WTC11 (cell line): Measurements from ENCODE around the gene HBEGF. TPM values are rescaled to one million over a fixed set of nuclear protein-coding genes. Genes with fewer than 3 reads are reported as not detected.
"Not testable (repeated sequence)": the region's sequence is repeated elsewhere in the genome, so short reads cannot be mapped to it uniquely, and the experiment has no call there.

Source experiments
- ATAC-seq: fragments of 200-7000 bp; cut with Tn5 transposase; 2 replicates; pipeline ENCODE4 v1.10.0; 2021; ENCODE audit warnings: mild to moderate bottlenecking, moderate library complexity
- CTCF ChIA-PET: fragments of 300-600 bp; sonication (Branson Sonifier 250); formaldehyde crosslinking; loops from one replicate; lab custom pipeline; 2021; ENCODE audit warnings: antibody characterized with exemption; lab: Charles Lee
- POLR2A ChIA-PET: fragments of 350-600 bp; sonication (Branson Sonifier 250); formaldehyde crosslinking; loops from one replicate; lab custom pipeline; 2021; ENCODE audit warnings: antibody characterized with exemption; lab: Charles Lee
- DNase-seq: peaks from one replicate; pipeline ENCODE4 v3.0.0; 2021; ENCODE audit warnings: low spot score
- H3K27ac Mint-ChIP-seq: 2 replicates; pipeline ENCODE4 v1.8.0; 2021; ENCODE audit warnings: mixed read lengths
- H3K27me3 Mint-ChIP-seq: 2 replicates; pipeline ENCODE4 v1.8.0; 2021; ENCODE audit warnings: low read depth, mild to moderate bottlenecking, moderate library complexity, mixed read lengths
- H3K36me3 Mint-ChIP-seq: 2 replicates; pipeline ENCODE4 v1.8.0; 2021; ENCODE audit warnings: mixed read lengths
- H3K4me1 Mint-ChIP-seq: 2 replicates; pipeline ENCODE4 v1.8.0; 2022; ENCODE audit warnings: mixed read lengths
- H3K4me3 Mint-ChIP-seq: 2 replicates; pipeline ENCODE4 v1.8.0; 2021; ENCODE audit warnings: mild to moderate bottlenecking, moderate library complexity, mixed read lengths
- H3K9me3 Mint-ChIP-seq: 2 replicates; pipeline ENCODE4 v1.8.0; 2021; ENCODE audit warnings: mixed read lengths
- FOXK1 ChIP-seq: sonication (generic); formaldehyde crosslinking; IDR thresholded peaks from 2 replicates; pipeline ENCODE4 v1.8.0; 2022; ENCODE audit warnings: mild to moderate bottlenecking, moderate library complexity, missing genetic modification reagents
- IRF2 ChIP-seq: sonication (generic); formaldehyde crosslinking; IDR thresholded peaks from 2 replicates; pipeline ENCODE4 v1.8.0; 2022; ENCODE audit warnings: low read depth, missing genetic modification reagents, borderline replicate concordance
- KAT7 ChIP-seq: sonication (generic); formaldehyde crosslinking; IDR thresholded peaks from 2 replicates; pipeline ENCODE4 v1.8.1; 2023; ENCODE audit warnings: missing genetic modification reagents, mild to moderate bottlenecking, borderline replicate concordance
- MXD4 ChIP-seq: fragments of 250-450 bp; sonication (Bioruptor Pico); IDR thresholded peaks from 2 replicates; pipeline ENCODE4 v1.8.0; 2021; ENCODE audit warnings: mild to moderate bottlenecking, moderate library complexity, borderline replicate concordance
- MYBL2 ChIP-seq: sonication (generic); formaldehyde crosslinking; IDR thresholded peaks from 2 replicates; pipeline ENCODE4 v1.8.1; 2023; ENCODE audit warnings: mild to moderate bottlenecking, moderate library complexity, missing genetic modification reagents
- NR1H2 ChIP-seq: sonication (generic); formaldehyde crosslinking; IDR thresholded peaks from 2 replicates; pipeline ENCODE4 v1.9.0; 2021; ENCODE audit warnings: mild to moderate bottlenecking, moderate library complexity, missing genetic modification reagents
- RELA ChIP-seq: sonication (generic); formaldehyde crosslinking; IDR thresholded peaks from 2 replicates; pipeline ENCODE4 v1.8.1; 2022; ENCODE audit warnings: missing genetic modification reagents, mild to moderate bottlenecking, borderline replicate concordance
- TEAD1 ChIP-seq: sonication (generic); formaldehyde crosslinking; IDR thresholded peaks from 2 replicates; pipeline ENCODE4 v1.8.0; 2022; ENCODE audit warnings: mild to moderate bottlenecking, missing genetic modification reagents
- ZNF138 ChIP-seq: sonication (generic); formaldehyde crosslinking; conservative IDR thresholded peaks from 2 replicates; pipeline ENCODE4 v1.8.1; 2022; ENCODE audit warnings: mild to moderate bottlenecking, moderate library complexity, missing genetic modification reagents
- ZNF396 ChIP-seq: fragments of 250-450 bp; sonication (Bioruptor Pico); IDR thresholded peaks from 2 replicates; pipeline ENCODE4 v1.8.0; 2021; ENCODE audit warnings: mild to moderate bottlenecking, moderate library complexity, borderline replicate concordance
- total RNA-seq: library from RNA; stranded (reverse); gene quantifications from 3 replicates; pipeline ENCODE4 v1.2.3, GENCODE V29; 2021
- TF ChIP-seq, protein P1 (sequence below): sonication (generic); formaldehyde crosslinking; IDR thresholded peaks from 2 replicates; pipeline ENCODE4 v1.8.0; 2022; ENCODE audit warnings: mild to moderate bottlenecking, missing genetic modification reagents
- TF ChIP-seq, protein P2 (sequence below): sonication (generic); formaldehyde crosslinking; IDR thresholded peaks from 2 replicates; pipeline ENCODE4 v1.8.0; 2023; ENCODE audit warnings: missing genetic modification reagents
- TF ChIP-seq, protein P3 (sequence below): fragments of 250-450 bp; sonication (Bioruptor Pico); IDR thresholded peaks from 2 replicates; pipeline ENCODE4 v2.1.2; 2022; ENCODE audit warnings: mild to moderate bottlenecking, moderate library complexity
- TF ChIP-seq, protein P4 (sequence below): sonication (generic); formaldehyde crosslinking; IDR thresholded peaks from 2 replicates; pipeline ENCODE4 v1.8.0; 2023; ENCODE audit warnings: missing genetic modification reagents, mild to moderate bottlenecking, borderline replicate concordance
- TF ChIP-seq, protein P5 (sequence below): sonication (generic); formaldehyde crosslinking; IDR thresholded peaks from 2 replicates; pipeline ENCODE4 v1.8.1; 2022; ENCODE audit warnings: missing genetic modification reagents, borderline replicate concordance
- TF ChIP-seq, protein P6 (sequence below): sonication (generic); formaldehyde crosslinking; IDR thresholded peaks from 2 replicates; pipeline ENCODE4 v1.8.1; 2023; ENCODE audit warnings: mild to moderate bottlenecking, moderate library complexity, missing genetic modification reagents
- TF ChIP-seq, protein P7 (sequence below): sonication (generic); formaldehyde crosslinking; IDR thresholded peaks from 2 replicates; pipeline ENCODE4 v1.8.1; 2023; ENCODE audit warnings: mild to moderate bottlenecking, missing genetic modification reagents

The HBEGF gene
- total RNA-seq, 1 experiment from 2014 or later = 4.0 TPM

DNA sequence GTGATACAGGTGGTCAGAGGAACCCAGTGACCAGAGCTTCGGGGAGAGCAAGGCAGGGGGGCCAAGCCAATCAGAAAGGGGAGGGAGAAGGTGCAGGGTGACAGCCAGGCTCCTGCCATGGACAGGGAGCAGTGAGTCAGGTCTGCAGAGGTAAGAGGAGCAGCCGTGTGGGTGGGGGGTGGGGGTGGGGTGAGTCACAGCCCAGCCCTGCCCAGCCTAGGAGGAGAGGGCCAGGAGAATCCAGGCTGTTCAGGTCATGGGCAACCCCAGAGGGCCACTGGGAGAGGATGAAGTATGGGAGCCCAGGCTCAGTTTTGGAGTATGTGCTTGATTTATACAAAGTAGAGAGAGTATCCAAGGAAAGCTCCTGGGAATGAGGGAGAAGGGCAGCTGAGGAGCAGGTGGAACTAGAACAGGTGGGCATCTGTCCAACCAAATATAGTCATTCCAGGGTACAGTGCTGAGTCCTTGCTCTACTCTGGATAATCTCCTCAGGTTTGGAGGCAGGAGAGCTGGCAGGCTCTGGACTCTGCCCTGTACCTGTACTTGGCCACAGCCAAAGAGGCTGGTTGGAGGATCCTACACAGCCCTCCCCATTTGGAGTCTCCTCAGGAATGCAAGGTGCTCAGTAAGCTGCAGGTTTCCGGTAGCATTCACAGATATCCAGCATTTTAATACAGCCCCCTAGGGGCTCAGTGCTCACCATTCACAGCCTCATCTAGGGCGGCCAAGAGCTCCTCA, 1.6 kb downstream of the HBEGF start (continued):
- TF ChIP-seq, protein P1, sequence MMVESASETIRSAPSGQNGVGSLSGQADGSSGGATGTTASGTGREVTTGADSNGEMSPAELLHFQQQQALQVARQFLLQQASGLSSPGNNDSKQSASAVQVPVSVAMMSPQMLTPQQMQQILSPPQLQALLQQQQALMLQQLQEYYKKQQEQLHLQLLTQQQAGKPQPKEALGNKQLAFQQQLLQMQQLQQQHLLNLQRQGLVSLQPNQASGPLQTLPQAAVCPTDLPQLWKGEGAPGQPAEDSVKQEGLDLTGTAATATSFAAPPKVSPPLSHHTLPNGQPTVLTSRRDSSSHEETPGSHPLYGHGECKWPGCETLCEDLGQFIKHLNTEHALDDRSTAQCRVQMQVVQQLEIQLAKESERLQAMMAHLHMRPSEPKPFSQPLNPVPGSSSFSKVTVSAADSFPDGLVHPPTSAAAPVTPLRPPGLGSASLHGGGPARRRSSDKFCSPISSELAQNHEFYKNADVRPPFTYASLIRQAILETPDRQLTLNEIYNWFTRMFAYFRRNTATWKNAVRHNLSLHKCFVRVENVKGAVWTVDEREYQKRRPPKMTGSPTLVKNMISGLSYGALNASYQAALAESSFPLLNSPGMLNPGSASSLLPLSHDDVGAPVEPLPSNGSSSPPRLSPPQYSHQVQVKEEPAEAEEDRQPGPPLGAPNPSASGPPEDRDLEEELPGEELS = no peak
- no peak for TF ChIP-seq TEAD1 (CRISPR knock-in tag)
- TF ChIP-seq, protein P2, sequence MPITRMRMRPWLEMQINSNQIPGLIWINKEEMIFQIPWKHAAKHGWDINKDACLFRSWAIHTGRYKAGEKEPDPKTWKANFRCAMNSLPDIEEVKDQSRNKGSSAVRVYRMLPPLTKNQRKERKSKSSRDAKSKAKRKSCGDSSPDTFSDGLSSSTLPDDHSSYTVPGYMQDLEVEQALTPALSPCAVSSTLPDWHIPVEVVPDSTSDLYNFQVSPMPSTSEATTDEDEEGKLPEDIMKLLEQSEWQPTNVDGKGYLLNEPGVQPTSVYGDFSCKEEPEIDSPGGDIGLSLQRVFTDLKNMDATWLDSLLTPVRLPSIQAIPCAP (CRISPR knock-in tag) = no peak
- TF ChIP-seq FOXK1 (CRISPR knock-in tag) = no peak

DNA sequence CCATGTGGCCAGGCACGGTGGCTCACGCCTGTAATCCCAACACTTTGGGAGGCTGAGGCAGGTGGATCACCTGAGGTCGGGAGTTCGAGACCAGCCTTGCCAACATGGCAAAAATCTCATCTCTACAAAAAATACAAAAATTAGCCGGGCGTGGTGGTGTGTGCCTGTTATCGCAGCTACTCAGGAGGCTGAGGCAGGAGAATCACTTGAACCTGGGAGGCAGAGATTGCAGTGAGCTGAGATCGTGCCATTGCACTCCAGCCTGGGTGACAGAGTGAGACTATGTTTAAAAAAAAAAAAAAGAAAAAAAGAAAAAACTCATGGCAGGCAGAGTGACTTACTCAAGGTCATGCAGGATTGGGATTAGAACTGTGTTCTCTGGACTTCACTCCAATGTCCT, 2.6 kb downstream of the HBEGF start:
- H3K36me3 Mint-ChIP-seq, POLR2A ChIA-PET, H3K27ac Mint-ChIP-seq, ATAC-seq, H3K9me3 Mint-ChIP-seq, H3K4me3 Mint-ChIP-seq, DNase-seq: not testable (repeated sequence)
- CTCF ChIA-PET = interaction anchor here (4.3 to 15.0 kb wide), 2 partner anchors 16 to 101 kb away, joined by 79 to 621 read pairs; no protein-coding TSS in a partner anchor
- H3K27me3 Mint-ChIP-seq = peaks cover 11% of the 10 kb centered on the region
- peaks cover 27% of the 10 kb centered on the region for H3K4me1 Mint-ChIP-seq

DNA sequence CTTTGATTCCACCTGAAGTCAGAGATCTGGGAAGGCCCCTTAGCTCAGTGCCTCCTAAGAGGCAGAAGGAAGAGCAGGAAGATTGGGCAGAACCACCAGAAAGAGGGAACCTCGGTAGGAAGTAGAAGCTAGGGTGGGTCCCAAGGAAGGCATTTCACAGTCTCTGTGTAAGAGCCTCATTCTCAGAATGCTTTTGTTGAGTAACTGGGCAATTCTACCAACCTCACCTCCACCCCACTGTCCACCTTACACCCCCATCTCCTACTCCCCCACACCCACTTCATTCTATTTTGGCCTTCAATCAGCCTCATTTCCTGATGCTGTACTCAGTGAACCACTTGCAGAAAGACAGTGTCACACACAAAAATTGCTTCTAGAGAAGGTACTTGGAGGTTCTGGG, 3.5 kb downstream of the HBEGF start:
- no peaks in the 10 kb centered on the region for H3K9me3 Mint-ChIP-seq
- H3K4me1 Mint-ChIP-seq = peaks cover 27% of the 10 kb centered on the region
- ATAC-seq (no peak), DNase-seq (no peak)
- H3K27me3 Mint-ChIP-seq = peaks cover 11% of the 10 kb centered on the region
- ChIA-PET CTCF (interaction anchor here (15.0 kb wide), 1 partner anchor 100 kb away, joined by 621 read pairs; no protein-coding TSS in a partner anchor), POLR2A (no interaction called here)
- H3K4me3 Mint-ChIP-seq = no peak overlapping the region
- H3K27ac Mint-ChIP-seq = no peak overlapping the region
- H3K36me3 Mint-ChIP-seq = no peaks in the 10 kb centered on the region
- TF ChIP-seq, protein P3, sequence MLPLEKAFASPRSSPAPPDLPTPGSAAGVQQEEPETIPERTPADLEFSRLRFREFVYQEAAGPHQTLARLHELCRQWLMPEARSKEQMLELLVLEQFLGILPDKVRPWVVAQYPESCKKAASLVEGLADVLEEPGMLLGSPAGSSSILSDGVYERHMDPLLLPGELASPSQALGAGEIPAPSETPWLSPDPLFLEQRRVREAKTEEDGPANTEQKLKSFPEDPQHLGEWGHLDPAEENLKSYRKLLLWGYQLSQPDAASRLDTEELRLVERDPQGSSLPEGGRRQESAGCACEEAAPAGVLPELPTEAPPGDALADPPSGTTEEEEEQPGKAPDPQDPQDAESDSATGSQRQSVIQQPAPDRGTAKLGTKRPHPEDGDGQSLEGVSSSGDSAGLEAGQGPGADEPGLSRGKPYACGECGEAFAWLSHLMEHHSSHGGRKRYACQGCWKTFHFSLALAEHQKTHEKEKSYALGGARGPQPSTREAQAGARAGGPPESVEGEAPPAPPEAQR = no peak
- TF ChIP-seq MYBL2 (CRISPR knock-in tag) (no peak), RELA (CRISPR knock-in tag) (no peak), ZNF396 (CRISPR knock-in tag) (no peak), KAT7 (no peak), MXD4 (no peak), IRF2 (CRISPR knock-in tag) (no peak), NR1H2 (CRISPR knock-in tag) (no peak), ZNF138 (CRISPR knock-in tag) (no peak)
- TF ChIP-seq, protein P4, sequence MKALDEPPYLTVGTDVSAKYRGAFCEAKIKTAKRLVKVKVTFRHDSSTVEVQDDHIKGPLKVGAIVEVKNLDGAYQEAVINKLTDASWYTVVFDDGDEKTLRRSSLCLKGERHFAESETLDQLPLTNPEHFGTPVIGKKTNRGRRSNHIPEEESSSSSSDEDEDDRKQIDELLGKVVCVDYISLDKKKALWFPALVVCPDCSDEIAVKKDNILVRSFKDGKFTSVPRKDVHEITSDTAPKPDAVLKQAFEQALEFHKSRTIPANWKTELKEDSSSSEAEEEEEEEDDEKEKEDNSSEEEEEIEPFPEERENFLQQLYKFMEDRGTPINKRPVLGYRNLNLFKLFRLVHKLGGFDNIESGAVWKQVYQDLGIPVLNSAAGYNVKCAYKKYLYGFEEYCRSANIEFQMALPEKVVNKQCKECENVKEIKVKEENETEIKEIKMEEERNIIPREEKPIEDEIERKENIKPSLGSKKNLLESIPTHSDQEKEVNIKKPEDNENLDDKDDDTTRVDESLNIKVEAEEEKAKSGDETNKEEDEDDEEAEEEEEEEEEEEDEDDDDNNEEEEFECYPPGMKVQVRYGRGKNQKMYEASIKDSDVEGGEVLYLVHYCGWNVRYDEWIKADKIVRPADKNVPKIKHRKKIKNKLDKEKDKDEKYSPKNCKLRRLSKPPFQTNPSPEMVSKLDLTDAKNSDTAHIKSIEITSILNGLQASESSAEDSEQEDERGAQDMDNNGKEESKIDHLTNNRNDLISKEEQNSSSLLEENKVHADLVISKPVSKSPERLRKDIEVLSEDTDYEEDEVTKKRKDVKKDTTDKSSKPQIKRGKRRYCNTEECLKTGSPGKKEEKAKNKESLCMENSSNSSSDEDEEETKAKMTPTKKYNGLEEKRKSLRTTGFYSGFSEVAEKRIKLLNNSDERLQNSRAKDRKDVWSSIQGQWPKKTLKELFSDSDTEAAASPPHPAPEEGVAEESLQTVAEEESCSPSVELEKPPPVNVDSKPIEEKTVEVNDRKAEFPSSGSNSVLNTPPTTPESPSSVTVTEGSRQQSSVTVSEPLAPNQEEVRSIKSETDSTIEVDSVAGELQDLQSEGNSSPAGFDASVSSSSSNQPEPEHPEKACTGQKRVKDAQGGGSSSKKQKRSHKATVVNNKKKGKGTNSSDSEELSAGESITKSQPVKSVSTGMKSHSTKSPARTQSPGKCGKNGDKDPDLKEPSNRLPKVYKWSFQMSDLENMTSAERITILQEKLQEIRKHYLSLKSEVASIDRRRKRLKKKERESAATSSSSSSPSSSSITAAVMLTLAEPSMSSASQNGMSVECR (CRISPR knock-in tag) = no peak
- TF ChIP-seq, protein P5, sequence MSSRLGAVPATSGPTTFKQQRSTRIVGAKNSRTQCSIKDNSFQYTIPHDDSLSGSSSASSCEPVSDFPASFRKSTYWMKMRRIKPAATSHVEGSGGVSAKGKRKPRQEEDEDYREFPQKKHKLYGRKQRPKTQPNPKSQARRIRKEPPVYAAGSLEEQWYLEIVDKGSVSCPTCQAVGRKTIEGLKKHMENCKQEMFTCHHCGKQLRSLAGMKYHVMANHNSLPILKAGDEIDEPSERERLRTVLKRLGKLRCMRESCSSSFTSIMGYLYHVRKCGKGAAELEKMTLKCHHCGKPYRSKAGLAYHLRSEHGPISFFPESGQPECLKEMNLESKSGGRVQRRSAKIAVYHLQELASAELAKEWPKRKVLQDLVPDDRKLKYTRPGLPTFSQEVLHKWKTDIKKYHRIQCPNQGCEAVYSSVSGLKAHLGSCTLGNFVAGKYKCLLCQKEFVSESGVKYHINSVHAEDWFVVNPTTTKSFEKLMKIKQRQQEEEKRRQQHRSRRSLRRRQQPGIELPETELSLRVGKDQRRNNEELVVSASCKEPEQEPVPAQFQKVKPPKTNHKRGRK = no peak
- TF ChIP-seq, protein P6, sequence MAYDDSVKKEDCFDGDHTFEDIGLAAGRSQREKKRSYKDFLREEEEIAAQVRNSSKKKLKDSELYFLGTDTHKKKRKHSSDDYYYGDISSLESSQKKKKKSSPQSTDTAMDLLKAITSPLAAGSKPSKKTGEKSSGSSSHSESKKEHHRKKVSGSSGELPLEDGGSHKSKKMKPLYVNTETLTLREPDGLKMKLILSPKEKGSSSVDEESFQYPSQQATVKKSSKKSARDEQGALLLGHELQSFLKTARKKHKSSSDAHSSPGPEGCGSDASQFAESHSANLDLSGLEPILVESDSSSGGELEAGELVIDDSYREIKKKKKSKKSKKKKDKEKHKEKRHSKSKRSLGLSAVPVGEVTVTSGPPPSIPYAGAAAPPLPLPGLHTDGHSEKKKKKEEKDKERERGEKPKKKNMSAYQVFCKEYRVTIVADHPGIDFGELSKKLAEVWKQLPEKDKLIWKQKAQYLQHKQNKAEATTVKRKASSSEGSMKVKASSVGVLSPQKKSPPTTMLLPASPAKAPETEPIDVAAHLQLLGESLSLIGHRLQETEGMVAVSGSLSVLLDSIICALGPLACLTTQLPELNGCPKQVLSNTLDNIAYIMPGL (CRISPR knock-in tag) = no peak
- TF ChIP-seq, protein P7, sequence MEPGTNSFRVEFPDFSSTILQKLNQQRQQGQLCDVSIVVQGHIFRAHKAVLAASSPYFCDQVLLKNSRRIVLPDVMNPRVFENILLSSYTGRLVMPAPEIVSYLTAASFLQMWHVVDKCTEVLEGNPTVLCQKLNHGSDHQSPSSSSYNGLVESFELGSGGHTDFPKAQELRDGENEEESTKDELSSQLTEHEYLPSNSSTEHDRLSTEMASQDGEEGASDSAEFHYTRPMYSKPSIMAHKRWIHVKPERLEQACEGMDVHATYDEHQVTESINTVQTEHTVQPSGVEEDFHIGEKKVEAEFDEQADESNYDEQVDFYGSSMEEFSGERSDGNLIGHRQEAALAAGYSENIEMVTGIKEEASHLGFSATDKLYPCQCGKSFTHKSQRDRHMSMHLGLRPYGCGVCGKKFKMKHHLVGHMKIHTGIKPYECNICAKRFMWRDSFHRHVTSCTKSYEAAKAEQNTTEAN = no peak
